Chondrocyte (in vitro differentiated cells): ENCODE results near the gene MED29. TPM values are rescaled to one million over a fixed set of nuclear protein-coding genes. Genes with fewer than 3 reads are reported as not detected.

ENCODE experiments used
- DNase-seq: peaks from one replicate; pipeline ENCODE4 v3.0.0; 2021; ENCODE audit warnings: mixed read lengths, low spot score
- H3K27ac Mint-ChIP-seq: one replicate; pipeline ENCODE4 v1.8.0; 2021; ENCODE audit warnings: mild to moderate bottlenecking, moderate library complexity, mixed read lengths; ENCODE audit not compliant: unreplicated experiment
- H3K27me3 Mint-ChIP-seq: 2 replicates; pipeline ENCODE4 v1.8.0; 2021; ENCODE audit warnings: low read depth, mixed read lengths
- H3K36me3 Mint-ChIP-seq: 2 replicates; pipeline ENCODE4 v1.8.0; 2021; ENCODE audit warnings: low read depth, mixed read lengths
- H3K4me1 Mint-ChIP-seq: 2 replicates; pipeline ENCODE4 v1.8.0; 2021; ENCODE audit warnings: low read depth, mild to moderate bottlenecking, mixed read lengths
- H3K4me3 Mint-ChIP-seq: one replicate; pipeline ENCODE4 v1.8.0; 2021; ENCODE audit warnings: mild to moderate bottlenecking, moderate library complexity, mixed read lengths; ENCODE audit not compliant: unreplicated experiment
- H3K9me3 Mint-ChIP-seq: 2 replicates; pipeline ENCODE4 v1.8.0; 2021; ENCODE audit warnings: low read depth, mixed read lengths
- CTCF ChIP-seq: fragments of 200-600 bp; sonication (generic); IDR thresholded peaks from 2 replicates; pipeline ENCODE4 v1.5.0; 2021; ENCODE audit warnings: antibody characterized with exemption, mild to moderate bottlenecking, moderate library complexity
- total RNA-seq: library from RNA; stranded (reverse); gene quantifications from 3 replicates; pipeline ENCODE4 v1.2.1, GENCODE V29; 2021

Gene MED29
- total RNA-seq, 1 donor from 2014 or later = 28.7 TPM

GRCh38 chr19:39411081-39411831, 20.1 kb downstream of the MED29 start:
- no peak for TF ChIP-seq CTCF
- Mint-ChIP-seq H3K4me1 (peaks cover 58% of the 10 kb centered on the region), H3K9me3 (no peaks in the 10 kb centered on the region), H3K27ac (peak overlapping the region; percentile 93), H3K27me3 (no peaks in the 10 kb centered on the region), H3K4me3 (peak overlapping the region; percentile 77), H3K36me3 (peaks cover 22% of the 10 kb centered on the region)
- DNase-seq = no peak

- Mint-ChIP-seq H3K4me3 (peak overlapping the region; percentile 97), H3K27me3 (no peaks in the 10 kb centered on the region), H3K36me3 (peaks cover 22% of the 10 kb centered on the region), H3K27ac (peak overlapping the region; percentile 93), H3K9me3 (no peaks in the 10 kb centered on the region), H3K4me1 (peaks cover 61% of the 10 kb centered on the region)
- no peak for DNase-seq
- peak; percentile 96 for TF ChIP-seq CTCF
Observed at GRCh38 chr19:39411832-39412099, 20.6 kb downstream of the MED29 start.

- no peak for DNase-seq
- Mint-ChIP-seq H3K4me1 (peaks cover 62% of the 10 kb centered on the region), H3K4me3 (peak within 1 kb of the TSS; percentile 97), H3K27me3 (no peaks in the 10 kb centered on the region), H3K36me3 (peaks cover 23% of the 10 kb centered on the region), H3K27ac (peak within 1 kb of the TSS; percentile 96), H3K9me3 (no peaks in the 10 kb centered on the region)
- no peak for TF ChIP-seq CTCF
Observed at GRCh38 chr19:39412100-39412866, 21.1 kb downstream of the MED29 start, which contains the start of gene PLEKHG2. PLEKHG2 (plus strand) TSS chr19:39412669; CDS start chr19:39414087, 1,418 bp downstream.

GRCh38 chr19:39412867-39413271, 21.7 kb downstream of the MED29 start:
- peaks cover 63% of the 10 kb centered on the region for H3K4me1 Mint-ChIP-seq
- no peak for DNase-seq

More at GRCh38 chr19:39412867-39413271, 21.7 kb downstream of the MED29 start:
- no peaks in the 10 kb centered on the region for H3K27me3 Mint-ChIP-seq
- peak; percentile 96 for TF ChIP-seq CTCF
- no peaks in the 10 kb centered on the region for H3K9me3 Mint-ChIP-seq
- peak overlapping the region; percentile 85 for H3K27ac Mint-ChIP-seq
- H3K4me3 Mint-ChIP-seq = peak overlapping the region; percentile 97
- H3K36me3 Mint-ChIP-seq = peaks cover 23% of the 10 kb centered on the region
